ENCODE results near the gene FADS6.
"Not testable (repeated sequence)": the region's sequence is repeated elsewhere in the genome, so short reads cannot be mapped to it uniquely, and the experiment has no call there.

Gene FADS6

DNA sequence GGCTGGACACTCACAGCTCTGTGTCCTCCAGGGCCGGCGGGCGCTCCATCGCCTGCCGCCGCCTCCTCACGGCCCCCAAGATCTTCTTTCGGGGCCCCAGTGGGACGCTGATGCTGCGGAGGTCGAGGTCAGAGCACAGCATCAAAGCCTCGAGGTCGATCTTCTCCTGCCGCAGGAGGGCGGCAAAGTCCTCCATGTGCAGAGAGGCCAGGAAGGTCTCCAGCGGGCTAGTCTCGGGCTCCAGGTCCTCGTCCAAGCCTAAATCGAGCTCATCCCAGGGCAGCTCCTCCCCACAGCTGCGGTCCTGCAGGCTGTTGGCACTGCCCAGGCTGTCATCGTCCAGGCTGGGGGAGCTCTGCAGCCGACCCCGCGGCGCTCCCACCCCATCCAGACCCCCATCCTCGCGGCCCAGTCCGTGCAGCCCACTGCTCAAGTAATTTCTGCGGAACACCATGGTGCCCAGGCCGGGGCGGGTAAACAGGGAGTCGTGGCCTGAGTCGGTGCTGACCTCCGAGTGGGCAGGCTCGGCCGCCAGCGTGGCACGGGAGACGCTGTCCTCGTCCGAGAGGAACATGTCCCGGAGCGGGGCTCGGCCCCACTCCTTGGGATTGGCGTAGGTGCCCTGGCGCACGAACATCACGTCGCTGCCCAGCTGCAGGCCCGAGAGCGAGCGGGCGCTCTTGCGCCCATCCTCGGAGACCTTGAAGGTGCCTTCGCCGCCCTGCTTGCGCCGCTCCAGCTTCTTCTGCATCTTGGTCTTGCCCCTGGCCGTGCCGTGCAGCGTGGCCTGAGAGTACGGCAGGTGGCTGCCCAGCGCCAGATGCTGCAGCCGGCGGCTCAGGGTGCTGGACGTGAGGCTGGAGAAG lies 26.2 kb upstream of the FADS6 start:
- H3K4me1 ChIP-seq, result peaks cover 0 to 23% (median 19%) of the 10 kb centered on the region in 4 donors
- H3K9me3 ChIP-seq, result no peaks in the 10 kb centered on the region
- no peak overlapping the region for H3K27ac ChIP-seq
- TF ChIP-seq CTCF (IDR thresholded peaks at IDR 0.05), result no peak
- peaks cover 5 to 93% of the 10 kb centered on the region in 2 donors for H3K27me3 ChIP-seq
- no peak overlapping the region for H3K4me3 ChIP-seq
- no peaks in the 10 kb centered on the region for H3K36me3 ChIP-seq
- no peak for DNase-seq
- intact Hi-C loops (cut with DNase I; ENCODE audit: low total_unique reads), result no loop called here

DNA sequence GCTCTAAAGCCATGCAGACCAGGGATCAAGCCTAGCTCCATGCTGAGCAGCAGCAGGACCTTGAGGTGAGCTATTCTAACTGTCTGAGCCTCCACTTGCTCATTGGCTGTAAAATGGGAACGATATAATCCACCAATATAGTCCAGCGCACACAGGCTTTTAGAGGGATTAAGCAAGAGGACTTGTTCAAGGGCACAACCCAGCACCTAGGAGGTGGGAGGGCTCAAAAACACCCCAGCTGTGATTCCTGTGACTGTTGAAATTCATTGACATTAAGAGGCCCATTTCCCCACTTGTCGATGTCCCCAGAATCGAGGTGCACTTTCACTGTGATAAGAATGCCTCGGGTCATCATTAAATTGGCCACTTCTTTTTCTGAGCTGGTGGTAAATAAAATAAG lies 25.5 kb upstream of the FADS6 start:
- DNase-seq, result no peak
- no peaks in the 10 kb centered on the region for H3K36me3 ChIP-seq
- H3K27me3 ChIP-seq, result peaks cover 5 to 85% of the 10 kb centered on the region in 2 donors
- H3K27ac ChIP-seq, result no peak overlapping the region
- H3K4me3 ChIP-seq, result no peak overlapping the region
- peaks cover 0 to 16% (median 11%) of the 10 kb centered on the region in 4 donors for H3K4me1 ChIP-seq
- intact Hi-C loops (cut with DNase I; ENCODE audit: low total_unique reads), result no loop called here
- no peak for TF ChIP-seq CTCF (IDR thresholded peaks at IDR 0.05)
- H3K9me3 ChIP-seq, result no peaks in the 10 kb centered on the region

DNA sequence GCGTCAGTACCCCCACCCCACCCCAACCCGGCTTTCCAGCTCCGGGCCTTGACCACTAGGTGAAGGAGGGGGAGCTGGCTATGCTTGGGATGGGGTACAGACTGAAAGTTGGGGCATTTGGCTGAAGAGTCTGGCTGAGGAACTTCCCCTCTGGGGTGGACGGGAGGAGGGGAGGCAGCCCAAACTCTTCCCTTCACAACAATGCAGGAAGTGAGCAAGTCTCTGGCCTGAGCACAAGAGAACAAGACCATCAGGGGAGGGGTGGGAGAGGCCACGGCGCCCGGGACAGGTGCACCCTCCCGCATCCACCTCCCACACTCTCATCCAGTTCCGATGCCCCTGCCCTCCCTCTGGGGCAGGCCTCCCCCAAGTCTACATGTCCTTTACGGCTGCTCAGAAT lies 24.0 kb upstream of the FADS6 start:
- no peaks in the 10 kb centered on the region for H3K36me3 ChIP-seq
- H3K4me1 ChIP-seq, result peaks cover 0 to under 1% (median 0%) of the 10 kb centered on the region in 4 donors
- intact Hi-C loops (cut with DNase I; ENCODE audit: low total_unique reads), result no loop called here
- no peak overlapping the region for H3K4me3 ChIP-seq
- H3K27me3 ChIP-seq, result peaks cover 0 to 70% of the 10 kb centered on the region in 2 donors
- DNase-seq, result no peak
- no peak for TF ChIP-seq CTCF (IDR thresholded peaks at IDR 0.05)
- H3K9me3 ChIP-seq, result no peaks in the 10 kb centered on the region
- no peak overlapping the region for H3K27ac ChIP-seq

DNA sequence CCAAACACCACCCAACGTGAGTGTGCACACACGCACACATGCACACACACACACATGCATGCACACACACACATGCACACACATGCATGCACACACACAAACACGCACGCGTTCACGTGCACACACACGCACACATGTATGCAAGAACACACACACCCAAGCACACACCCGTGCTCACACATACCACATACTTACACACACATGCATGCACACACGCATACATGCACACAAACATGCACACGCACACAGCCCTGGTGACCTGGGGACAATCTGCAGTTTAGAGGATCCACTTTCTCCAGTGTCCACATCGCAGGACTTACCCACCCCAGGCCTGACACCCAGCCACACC lies 23.4 kb upstream of the FADS6 start:
- intact Hi-C loops (cut with DNase I; ENCODE audit: low total_unique reads), result no loop called here
- Histone ChIP-seq H3K4me1 (no peaks in the 10 kb centered on the region), H3K27ac (no peak overlapping the region), H3K4me3 (no peak overlapping the region), H3K27me3 (peaks cover 0 to 64% of the 10 kb centered on the region in 2 donors), H3K9me3 (no peaks in the 10 kb centered on the region), H3K36me3 (no peaks in the 10 kb centered on the region)
- no peak for TF ChIP-seq CTCF (IDR thresholded peaks at IDR 0.05)
- DNase-seq, result no peak

GRCh38 chr17:74916136-74916850 lies 22.9 kb upstream of the FADS6 start:
- Histone ChIP-seq H3K4me3 (no peak overlapping the region), H3K36me3 (no peaks in the 10 kb centered on the region), H3K4me1 (no peaks in the 10 kb centered on the region), H3K27me3 (peaks cover 0 to 59% of the 10 kb centered on the region in 2 donors), H3K27ac (no peak overlapping the region), H3K9me3 (no peaks in the 10 kb centered on the region)
- intact Hi-C loops (cut with DNase I; ENCODE audit: low total_unique reads), result no loop called here
- TF ChIP-seq CTCF (IDR thresholded peaks at IDR 0.05), result no peak
- DNase-seq, result no peak

- H3K27ac ChIP-seq; H3K36me3 ChIP-seq; H3K9me3 ChIP-seq; H3K4me1 ChIP-seq; DNase-seq; H3K4me3 ChIP-seq; intact Hi-C loops (cut with DNase I; ENCODE audit: low total_unique reads): not testable (repeated sequence)
- H3K27me3 ChIP-seq, result peaks cover 0 to 28% of the 10 kb centered on the region in 2 donors
Measured at GRCh38 chr17:74911423-74911822, 18.0 kb upstream of the FADS6 start.

DNA sequence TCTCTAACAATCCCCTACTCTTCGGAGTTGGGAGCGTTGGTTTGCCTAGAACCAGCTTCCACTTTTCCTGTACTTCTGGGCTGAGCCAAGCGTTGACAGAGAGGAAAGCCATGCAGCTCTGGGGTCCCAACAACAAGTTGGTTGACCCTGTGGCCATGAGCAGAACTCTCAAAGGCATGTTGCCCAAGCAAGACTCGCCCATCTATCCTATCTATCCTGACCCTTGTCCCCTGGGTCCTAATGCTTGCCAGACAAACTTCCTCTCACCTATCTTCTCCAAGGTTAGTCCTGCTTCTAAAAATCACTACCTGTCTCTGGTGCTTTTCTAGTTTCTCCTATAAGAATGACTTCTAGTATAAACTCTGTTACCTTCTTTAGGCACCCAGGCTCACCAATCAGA lies 15.7 kb upstream of the FADS6 start:
- H3K36me3 ChIP-seq; H3K4me3 ChIP-seq; intact Hi-C loops (cut with DNase I; ENCODE audit: low total_unique reads); H3K4me1 ChIP-seq; DNase-seq; H3K27ac ChIP-seq; H3K9me3 ChIP-seq: not testable (repeated sequence)
- peaks cover 0 to 26% of the 10 kb centered on the region in 2 donors for H3K27me3 ChIP-seq

Data from tibial artery (tissue), 4 donors.